Activated CD4-positive, CD25-positive, alpha-beta regulatory T cell treated with anti-CD3 and anti-CD28 coated beads, Interleukin-2, amount 50 U/mL, for 24 hours (primary cell): ENCODE measurements around the gene XNDC1N.

Experiments
- ATAC-seq, 2 donors: fragments of 150-1000 bp; cut with Tn5 transposase; one replicate each; pipeline ENCODE4 v1.10.0; 2021; ENCODE audit warnings: mild to moderate bottlenecking in 1 of 2, moderate library complexity in 1 of 2

XNDC1N gene, protein sequence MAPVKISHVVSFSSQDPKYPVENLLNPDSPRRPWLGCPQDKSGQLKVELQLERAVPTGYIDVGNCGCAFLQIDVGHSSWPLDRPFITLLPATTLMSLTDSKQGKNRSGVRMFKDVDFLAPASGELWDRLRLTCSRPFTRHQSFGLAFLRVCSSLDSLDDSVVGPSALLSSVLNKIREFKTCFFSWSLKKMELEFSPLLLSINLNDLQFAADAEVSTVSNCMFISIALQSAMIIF

GRCh38 chr11:71927820-71928736, at the start of gene XNDC1N:
XNDC1N (minus strand) TSS chr11:71928594; CDS start chr11:71923353, 5,241 bp downstream.
- peak; percentile 82 to 83 for ATAC-seq

DNA sequence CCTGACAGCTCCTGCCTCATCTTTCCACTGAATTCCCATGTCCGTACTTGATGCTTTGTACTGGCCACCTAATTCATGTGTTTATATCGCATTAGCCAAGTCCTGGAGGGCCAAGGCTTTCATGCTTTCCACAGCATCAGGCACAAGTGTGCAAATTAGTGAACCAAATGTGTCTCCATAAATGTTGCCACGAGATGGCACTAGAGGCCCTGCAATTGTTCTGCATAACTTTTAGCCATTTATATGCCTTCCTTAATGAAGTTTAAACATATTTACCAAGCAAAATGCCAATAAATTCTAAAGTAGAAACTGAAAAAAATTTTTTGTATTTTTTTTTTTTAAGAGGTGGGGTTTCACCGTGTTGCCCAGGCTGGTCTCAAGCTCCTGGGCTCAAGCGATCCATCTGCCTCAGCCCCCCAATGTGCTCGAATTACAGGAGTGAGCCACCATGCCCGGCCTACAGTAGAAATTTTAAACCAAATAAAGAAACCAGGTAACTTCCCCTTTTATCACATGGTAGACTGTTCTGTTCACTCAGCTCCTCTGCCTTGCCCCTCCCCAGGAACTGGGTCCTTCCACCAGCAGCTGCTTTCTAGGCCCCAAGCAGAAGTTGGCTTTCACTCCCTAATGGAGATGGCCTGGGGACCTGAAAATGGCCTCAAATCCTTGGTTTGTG, 49.5 kb upstream of the XNDC1N start:
- peak; percentile 48 to 63 for ATAC-seq

DNA sequence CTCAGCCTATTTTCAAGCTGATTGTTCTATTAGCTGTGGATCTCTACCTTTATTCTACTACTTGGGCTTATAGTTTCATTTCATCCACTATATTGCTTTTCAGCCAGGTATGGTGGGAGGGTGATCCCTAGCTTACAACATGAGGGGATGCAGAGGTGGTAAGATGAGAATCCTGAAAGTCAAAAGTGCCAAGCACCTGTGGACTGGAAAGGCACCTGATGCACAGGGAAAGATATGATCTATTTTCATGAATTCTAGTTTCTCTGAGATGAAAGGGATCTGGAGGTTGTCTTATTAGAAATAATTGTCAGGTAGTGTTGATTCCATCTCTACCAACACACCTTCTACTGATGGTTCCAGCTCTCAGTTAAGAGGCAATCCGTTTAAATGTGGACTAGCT, 48.7 kb upstream of the XNDC1N start:
- no peak for ATAC-seq

DNA sequence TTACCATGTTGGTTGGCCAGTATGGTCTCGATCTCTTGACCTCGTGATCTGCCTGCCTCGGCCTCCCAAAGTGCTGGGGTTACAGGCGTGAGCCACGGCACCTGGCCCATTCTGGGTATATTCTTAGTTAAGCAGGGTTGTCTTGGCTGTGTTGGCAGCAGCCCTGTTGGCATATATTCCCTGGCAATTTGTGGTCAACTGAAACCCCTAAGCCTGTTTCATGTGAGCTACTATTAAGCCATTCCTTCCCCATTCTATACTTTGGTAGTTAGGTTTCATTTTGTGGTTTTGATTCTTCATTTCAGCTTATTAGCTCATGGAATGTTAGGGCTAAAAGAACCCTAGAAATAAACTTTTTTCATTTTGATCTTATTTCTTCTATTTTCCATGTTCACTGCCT, 48.2 kb upstream of the XNDC1N start:
- ATAC-seq = no peak

- no peak for ATAC-seq
Observed at GRCh38 chr11:71971680-71972079, 43.3 kb upstream of the XNDC1N start.

DNA sequence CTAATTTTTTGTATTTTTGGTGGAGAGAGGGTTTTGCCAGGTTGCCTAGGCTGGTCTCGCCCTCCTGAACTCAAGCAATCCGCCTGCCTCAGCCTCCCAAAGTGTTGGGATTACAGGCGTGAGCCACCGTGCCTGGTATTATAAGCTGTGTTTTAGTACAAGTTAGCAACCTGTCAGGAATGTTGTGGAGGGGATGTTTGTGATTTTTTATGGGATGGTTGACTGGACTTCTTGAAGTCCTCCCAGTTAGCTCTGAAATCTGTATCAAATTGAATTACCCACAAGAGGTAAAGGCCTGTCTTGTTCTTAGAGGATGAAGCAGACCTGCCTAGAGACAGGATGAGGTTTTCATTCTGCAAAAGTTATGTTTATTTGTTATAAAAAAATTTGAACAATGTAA, 36.2 kb upstream of the XNDC1N start:
- ATAC-seq = no peak

DNA sequence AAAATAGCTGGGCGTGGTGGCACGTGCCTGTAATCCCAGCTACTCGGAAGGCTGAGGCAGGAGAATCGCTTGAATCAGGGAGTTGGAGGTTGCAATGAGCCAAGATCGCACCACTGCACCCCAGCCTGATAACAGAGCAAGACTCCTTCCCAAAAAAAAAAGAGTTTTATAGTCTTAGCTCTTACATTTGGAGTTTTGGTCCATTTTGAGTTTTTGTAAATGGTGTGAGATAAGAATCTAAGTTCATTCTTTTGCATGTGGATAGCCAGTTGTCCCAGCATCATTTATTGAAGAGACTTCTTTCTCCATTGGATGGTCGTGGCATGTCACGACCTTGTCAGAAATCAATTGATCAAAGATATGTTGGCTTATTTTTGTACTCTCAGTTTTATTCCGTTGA, 35.1 kb upstream of the XNDC1N start:
- no peak for ATAC-seq

DNA sequence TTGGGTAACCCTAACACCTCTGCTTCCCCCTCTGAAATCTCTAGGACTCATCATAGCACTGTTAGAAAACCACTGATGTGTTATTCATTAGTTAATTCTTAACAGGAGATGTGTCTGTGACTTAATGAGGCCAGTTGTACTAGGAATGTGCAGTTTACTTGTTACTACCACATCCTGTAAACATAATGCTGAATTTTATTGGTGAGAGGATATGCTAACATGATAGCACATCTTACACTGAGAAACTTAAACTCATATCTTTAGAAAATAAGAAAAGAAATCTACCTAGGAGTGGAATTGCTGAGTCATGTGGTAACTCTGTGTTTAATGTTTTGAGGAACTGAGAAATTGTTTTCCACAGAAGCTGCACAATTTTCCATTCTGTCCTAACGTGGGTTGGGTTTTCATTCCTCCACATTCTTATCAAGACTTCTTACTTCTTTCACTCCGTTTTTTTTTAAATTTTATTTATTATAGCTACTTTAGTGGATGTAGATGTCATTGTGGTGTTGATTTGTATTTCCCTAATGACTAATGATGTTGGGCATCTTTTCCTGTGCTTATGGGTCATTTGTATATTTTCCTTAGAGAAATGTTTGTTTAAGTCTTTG, 34.1 kb upstream of the XNDC1N start:
- peak; percentile 44 to 84 for ATAC-seq

DNA sequence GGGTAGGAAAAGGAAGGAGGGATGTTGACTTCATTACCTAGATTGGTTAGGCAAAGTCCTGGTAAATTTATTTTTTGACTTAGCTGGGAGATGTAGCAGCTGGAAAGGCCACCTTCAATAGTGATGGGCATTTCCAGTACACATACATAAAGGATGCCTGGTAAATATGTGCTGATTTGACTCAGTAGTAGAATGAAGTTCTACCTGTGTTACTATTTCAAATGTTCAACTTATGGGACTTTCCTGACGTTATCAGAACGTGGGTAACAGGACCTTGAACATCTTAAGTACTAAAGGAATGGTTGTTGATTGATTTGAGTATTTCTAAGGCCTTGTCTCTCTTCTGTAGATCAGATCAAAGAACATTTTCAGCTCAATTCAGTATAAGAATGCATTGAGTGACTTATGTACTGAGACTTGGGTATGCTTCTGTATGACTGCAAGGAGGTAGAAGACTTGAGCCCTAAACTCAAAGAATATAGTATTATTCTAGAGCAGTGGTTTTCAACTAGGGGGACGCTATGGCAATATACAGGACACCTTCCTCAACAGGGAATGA, 27.6 kb upstream of the XNDC1N start:
- ATAC-seq = peak in 1 of 2 donors; percentile 5

GRCh38 chr11:71951741-71952310, 23.4 kb upstream of the XNDC1N start:
- ATAC-seq = no peak

GRCh38 chr11:71949034-71949433, 20.6 kb upstream of the XNDC1N start:
- ATAC-seq = no peak

- ATAC-seq = no peak
Observed at GRCh38 chr11:71948314-71949027, 20.1 kb upstream of the XNDC1N start.

- ATAC-seq = no peak
Observed at GRCh38 chr11:71947498-71947897, 19.1 kb upstream of the XNDC1N start.

GRCh38 chr11:71946144-71946571, 17.8 kb upstream of the XNDC1N start:
- peak; percentile 79 to 92 for ATAC-seq

DNA sequence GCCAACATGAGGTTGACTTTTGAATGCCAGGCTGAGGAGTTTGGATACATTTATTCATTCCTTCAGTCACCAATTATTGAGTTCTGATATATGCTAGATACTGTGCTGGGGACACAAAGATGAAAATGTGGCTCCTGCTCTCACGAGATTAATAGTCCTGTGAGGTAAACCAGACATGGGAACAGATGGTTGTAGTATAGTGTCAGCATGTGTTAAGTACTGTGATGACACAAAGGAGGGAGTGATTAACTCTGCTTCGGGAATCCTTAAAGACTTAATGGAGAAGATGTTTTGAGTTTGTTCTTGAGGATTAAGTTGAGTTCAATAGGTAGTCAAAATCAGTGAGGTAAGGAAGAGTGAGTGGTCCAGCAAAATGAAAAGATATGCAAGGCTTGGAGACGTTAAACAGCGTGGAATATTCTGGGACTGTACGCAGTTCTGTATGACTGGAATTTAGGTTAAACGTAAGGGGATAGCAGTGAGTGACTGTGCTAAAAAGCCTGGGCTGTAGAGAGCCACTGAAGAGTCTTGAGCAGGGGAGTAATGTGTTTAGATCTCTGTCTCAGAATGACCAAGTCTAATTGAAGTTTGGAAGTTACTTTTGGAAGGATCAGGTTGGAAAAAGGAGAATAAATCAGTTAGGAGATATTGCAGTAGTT, 12.3 kb upstream of the XNDC1N start:
- no peak for ATAC-seq

DNA sequence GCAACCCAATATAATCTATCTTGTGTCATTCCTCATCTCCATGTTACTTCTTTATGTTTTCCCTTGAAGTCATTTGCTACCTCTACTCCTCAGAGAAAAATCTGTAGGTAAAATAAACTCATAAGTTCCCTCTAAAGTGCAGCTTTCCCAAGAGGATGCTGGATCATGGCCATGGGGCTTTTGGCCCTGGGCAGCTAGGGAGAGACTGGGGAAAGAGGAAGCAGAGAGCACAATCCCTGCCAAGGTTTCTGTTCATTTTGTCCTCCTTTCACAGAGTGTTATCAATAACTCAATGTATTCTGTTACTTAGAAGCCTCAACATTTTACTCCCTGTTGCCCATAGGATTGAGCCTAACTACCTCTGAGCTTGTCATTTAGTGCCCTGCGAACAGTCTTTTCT, 9.4 kb upstream of the XNDC1N start:
- ATAC-seq = no peak

DNA sequence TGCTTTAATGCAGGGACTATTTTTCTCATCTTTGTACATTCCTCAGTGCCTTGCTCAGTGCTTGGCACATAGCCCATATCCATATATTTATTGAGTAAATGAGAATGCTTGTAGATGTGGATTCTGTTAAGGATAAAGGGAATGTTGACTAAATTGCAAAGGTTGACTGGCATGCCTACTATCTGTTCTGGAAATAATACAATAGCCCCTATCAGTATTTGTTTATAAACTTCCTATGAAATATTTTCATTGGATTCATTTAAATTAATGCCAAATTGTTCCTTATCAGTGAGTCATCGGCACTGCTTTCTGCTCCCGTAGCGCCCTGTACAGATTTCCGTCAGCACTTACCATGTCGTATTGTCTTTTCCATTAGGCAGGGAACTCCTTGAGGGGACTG, 8.4 kb upstream of the XNDC1N start:
- ATAC-seq = no peak

- no peak for ATAC-seq
Observed at GRCh38 chr11:71935338-71935925, 7.0 kb upstream of the XNDC1N start.

DNA sequence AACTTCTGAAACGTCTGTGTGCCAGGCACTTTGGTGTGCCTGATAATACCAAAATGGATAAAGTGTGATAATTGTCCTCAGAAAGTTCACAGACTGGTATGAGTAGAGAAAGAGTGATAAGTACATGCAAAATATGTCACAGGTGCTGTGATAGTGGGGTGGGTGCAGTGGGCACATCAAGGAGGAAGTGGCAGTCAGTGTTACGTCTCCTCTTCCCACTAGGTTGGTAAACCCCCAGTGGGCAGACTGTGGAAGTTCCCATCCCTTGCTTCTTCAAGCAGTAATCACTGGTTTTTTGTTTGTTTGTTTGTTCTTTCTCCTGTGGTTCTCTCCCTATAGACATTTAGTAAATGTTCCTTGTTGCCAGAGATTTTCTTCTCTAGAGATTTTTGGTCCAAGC, 5.8 kb upstream of the XNDC1N start:
- peak in 1 of 2 donors; percentile 24 for ATAC-seq

DNA sequence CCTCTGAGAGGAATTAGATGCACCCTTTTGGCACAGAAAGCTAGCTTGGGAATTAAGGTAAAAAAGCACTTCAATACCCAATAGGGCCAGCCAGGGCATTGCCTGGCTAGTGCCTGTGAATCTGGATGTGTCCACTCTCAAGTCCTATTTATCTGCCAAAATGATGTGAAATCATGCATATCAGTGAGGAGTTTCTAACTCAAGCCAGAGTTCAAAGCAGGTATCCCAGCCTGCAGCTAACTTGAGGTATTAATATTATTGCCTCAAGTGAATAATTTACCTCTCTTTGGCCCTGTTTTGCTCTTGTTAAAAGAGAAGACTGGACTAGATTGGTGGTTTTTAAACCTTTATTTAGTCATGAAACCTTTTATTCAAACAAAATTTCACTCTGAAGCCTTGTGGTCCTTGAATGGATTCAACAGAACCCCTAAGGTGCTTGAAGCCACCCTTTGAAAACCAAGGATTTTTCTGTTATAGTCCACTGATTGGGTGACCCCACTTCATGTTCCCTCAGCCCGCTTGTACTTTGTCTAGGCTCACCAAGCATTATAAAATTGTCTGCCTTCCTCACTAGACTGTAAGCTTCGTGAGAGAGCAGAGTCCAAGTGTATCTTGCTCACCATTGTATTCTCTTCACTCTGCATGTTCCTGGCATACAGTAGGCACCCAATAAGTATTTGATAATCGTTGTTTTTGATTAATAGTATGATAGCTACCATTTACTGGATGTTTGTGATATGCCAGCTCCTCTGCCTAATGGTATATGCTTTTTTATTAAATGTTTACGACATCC, 4.9 kb upstream of the XNDC1N start:
- no peak for ATAC-seq
